Measurements from ENCODE around the gene PRLR. TPM values are rescaled to one million over a fixed set of nuclear protein-coding genes. Genes with fewer than 3 reads are reported as not detected.

PRLR gene
- total and polyA plus RNA-seq, 2 of the 13 experiments (the other 11 are each of a cell fraction or from before 2014, with no cell fraction given): 12.2 to 13.3 TPM

- in situ Hi-C loops (cut with HindIII; ENCODE audit: extremely low pct_ligation_motif_present, low pct_unique_long_range_greater_than_20kb): no loop called here
- Histone ChIP-seq H3K4me3 (replicated peaks in 1 of 3; ENCODE audit: insufficient read depth in 1 of 3, low read depth in 2 of 3, low read length in 3 of 3) (no peak overlapping the region), H3K4me1 (ENCODE audit: insufficient read depth, low read length) (peaks cover 9% of the 10 kb centered on the region; the same call in 1 of the 2 replicates), H3K9ac (ENCODE audit: insufficient read depth, low read depth, low read length) (no peak overlapping the region), H3K27ac (ENCODE audit: extremely low read length, insufficient read depth, low read length) (no peak overlapping the region), H3K27me3 (ENCODE audit: control insufficient read depth in 1 of 2, insufficient read depth in 2 of 2, low read length in 2 of 2) (no peaks in the 10 kb centered on the region), H3K4me2 (ENCODE audit: low read depth, low read length) (no peak overlapping the region), H3K36me3 (replicated peaks in 1 of 2; ENCODE audit: control insufficient read depth in 1 of 2, insufficient read depth in 2 of 2, low read length in 2 of 2) (peaks cover 2 to 8% of the 10 kb centered on the region in 2 experiments; a peak in 1 of 5 replicates), H2AFZ (ENCODE audit: low read length) (no peak overlapping the region), H3K79me2 (ENCODE audit: insufficient read depth, low read length) (no peaks in the 10 kb centered on the region), H4K20me1 (ENCODE audit: insufficient read depth, low read length) (no peaks in the 10 kb centered on the region), H3K9me3 (ENCODE audit: low read length) (no peaks in the 10 kb centered on the region)
- no TSS peak for BruUV-seq (replicated peaks)
- FAIRE-seq: no peak
- TF ChIP-seq ZNF496 (CRISPR knock-in tag; IDR thresholded peaks at IDR 0.05; ENCODE audit: insufficient replicate concordance): no peak
- no peak for TF ChIP-seq MYNN (CRISPR knock-in tag; IDR thresholded peaks at IDR 0.05; ENCODE audit: low read depth)
- TF ChIP-seq ZNF296 (CRISPR knock-in tag; conservative IDR thresholded peaks at IDR 0.05): no peak
- TF ChIP-seq, protein P1, sequence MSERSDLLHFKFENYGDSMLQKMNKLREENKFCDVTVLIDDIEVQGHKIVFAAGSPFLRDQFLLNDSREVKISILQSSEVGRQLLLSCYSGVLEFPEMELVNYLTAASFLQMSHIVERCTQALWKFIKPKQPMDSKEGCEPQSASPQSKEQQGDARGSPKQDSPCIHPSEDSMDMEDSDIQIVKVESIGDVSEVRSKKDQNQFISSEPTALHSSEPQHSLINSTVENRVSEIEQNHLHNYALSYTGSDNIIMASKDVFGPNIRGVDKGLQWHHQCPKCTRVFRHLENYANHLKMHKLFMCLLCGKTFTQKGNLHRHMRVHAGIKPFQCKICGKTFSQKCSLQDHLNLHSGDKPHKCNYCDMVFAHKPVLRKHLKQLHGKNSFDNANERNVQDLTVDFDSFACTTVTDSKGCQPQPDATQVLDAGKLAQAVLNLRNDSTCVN (CRISPR knock-in tag; IDR thresholded peaks at IDR 0.05; ENCODE audit: borderline replicate concordance): no peak
- TF ChIP-seq, protein P2, sequence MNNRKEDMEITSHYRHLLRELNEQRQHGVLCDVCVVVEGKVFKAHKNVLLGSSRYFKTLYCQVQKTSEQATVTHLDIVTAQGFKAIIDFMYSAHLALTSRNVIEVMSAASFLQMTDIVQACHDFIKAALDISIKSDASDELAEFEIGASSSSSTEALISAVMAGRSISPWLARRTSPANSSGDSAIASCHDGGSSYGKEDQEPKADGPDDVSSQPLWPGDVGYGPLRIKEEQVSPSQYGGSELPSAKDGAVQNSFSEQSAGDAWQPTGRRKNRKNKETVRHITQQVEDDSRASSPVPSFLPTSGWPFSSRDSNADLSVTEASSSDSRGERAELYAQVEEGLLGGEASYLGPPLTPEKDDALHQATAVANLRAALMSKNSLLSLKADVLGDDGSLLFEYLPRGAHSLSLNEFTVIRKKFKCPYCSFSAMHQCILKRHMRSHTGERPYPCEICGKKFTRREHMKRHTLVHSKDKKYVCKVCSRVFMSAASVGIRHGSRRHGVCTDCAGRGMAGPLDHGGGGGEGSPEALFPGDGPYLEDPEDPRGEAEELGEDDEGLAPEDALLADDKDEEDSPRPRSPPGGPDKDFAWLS (CRISPR knock-in tag; IDR thresholded peaks at IDR 0.05; ENCODE audit: borderline replicate concordance): no peak
- TF ChIP-seq FOXJ3 (CRISPR knock-in tag; IDR thresholded peaks at IDR 0.05; ENCODE audit: borderline replicate concordance): no peak
- TF ChIP-seq MAZ (IDR thresholded peaks at IDR 0.05; ENCODE audit: borderline replicate concordance, low read depth, low read length): no peak
- TF ChIP-seq MAZ (CRISPR knock-in tag; IDR thresholded peaks at IDR 0.05; ENCODE audit: low read depth): no peak
- TF ChIP-seq ZNF207 (IDR thresholded peaks at IDR 0.05; ENCODE audit: borderline replicate concordance): no peak
- TF ChIP-seq POLR2AphosphoS5 (IDR thresholded peaks at IDR 0.05; ENCODE audit: low read depth, low read length): no peak
- TF ChIP-seq, protein P3, sequence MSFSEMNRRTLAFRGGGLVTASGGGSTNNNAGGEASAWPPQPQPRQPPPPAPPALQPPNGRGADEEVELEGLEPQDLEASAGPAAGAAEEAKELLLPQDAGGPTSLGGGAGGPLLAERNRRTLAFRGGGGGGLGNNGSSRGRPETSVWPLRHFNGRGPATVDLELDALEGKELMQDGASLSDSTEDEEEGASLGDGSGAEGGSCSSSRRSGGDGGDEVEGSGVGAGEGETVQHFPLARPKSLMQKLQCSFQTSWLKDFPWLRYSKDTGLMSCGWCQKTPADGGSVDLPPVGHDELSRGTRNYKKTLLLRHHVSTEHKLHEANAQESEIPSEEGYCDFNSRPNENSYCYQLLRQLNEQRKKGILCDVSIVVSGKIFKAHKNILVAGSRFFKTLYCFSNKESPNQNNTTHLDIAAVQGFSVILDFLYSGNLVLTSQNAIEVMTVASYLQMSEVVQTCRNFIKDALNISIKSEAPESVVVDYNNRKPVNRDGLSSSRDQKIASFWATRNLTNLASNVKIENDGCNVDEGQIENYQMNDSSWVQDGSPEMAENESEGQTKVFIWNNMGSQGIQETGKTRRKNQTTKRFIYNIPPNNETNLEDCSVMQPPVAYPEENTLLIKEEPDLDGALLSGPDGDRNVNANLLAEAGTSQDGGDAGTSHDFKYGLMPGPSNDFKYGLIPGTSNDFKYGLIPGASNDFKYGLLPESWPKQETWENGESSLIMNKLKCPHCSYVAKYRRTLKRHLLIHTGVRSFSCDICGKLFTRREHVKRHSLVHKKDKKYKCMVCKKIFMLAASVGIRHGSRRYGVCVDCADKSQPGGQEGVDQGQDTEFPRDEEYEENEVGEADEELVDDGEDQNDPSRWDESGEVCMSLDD (CRISPR knock-in tag; IDR thresholded peaks at IDR 0.05; ENCODE audit: borderline replicate concordance): no peak
- TF ChIP-seq NR1H2 (CRISPR knock-in tag; IDR thresholded peaks at IDR 0.05; ENCODE audit: borderline replicate concordance, low read depth): no peak
- TF ChIP-seq ZNF605 (CRISPR knock-in tag; IDR thresholded peaks at IDR 0.05): no peak
- no peak for ATAC-seq
- DNase-seq (ENCODE audit: low spot score): no peak
- intact Hi-C loops (cut with micrococcal nuclease; ENCODE audit: unreplicated experiment): no loop called here
- 89% methylated on average over 3 of the region's 3 CpGs for WGBS (ENCODE audit: low lambda C conversion rate)
- ChIA-PET CTCF (ENCODE audit: low intra/inter-chr PET ratio, low total read pairs) (no interaction called here), POLR2A (no interaction called here)
Measured at GRCh38 chr5:35082530-35082929, 147.8 kb downstream of the PRLR start.
